Suprapubic skin (tissue), 4 donors: Measurements from ENCODE around the gene MOV10.

Experiments used
- EP300 ChIP-seq: sonication (generic); formaldehyde crosslinking; IDR thresholded peaks from one replicate; pipeline ENCODE4 v1.6.1; 2017; ENCODE audit warnings: antibody characterized with exemption
- POLR2A ChIP-seq, 2 donors: fragments of 450-650 bp; IDR thresholded peaks; one replicate each; pipeline ENCODE4 v1.6.1; 2017; ENCODE audit warnings: antibody characterized with exemption in 2 of 2, mild to moderate bottlenecking in 2 of 2, moderate library complexity in 2 of 2
- POLR2AphosphoS5 ChIP-seq, 3 donors: sonication (generic); formaldehyde crosslinking; IDR thresholded peaks; one replicate each; pipeline ENCODE4 v1.6.1; 2017; ENCODE audit warnings: antibody characterized with exemption in 3 of 3
- TF ChIP-seq, protein P1 (sequence below), 2 donors: fragments of 200-600 bp in 1 of 2; fragments of 450-650 bp in 1 of 2; sonication (generic) in 1 of 2; IDR thresholded peaks; one replicate each; pipeline ENCODE4 v1.5.1; 2016 to 2019; ENCODE audit warnings: antibody characterized with exemption in 2 of 2, mild to moderate bottlenecking in 1 of 2, moderate library complexity in 1 of 2

DNA sequence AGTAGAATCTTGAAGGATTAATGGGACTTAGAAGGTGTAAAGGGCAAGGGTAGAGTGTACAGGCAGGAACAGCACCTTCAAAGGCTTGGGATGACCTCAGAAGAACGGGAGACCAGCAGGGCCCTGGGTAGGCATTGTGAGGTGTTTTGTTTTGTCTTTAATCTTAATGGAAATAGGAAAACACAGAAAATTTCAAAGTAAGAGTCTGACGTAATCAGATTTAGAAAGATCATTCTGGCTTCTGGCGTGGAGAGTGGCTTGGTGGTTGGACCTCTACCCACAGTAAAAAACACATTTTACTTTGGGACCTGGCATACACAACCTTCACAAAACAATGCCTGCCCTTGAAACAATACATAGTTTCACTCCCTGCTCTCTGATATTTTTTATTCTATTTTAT is 4.1 kb downstream of the MOV10 start:
- TF ChIP-seq EP300, result no peak
- no peak for TF ChIP-seq POLR2AphosphoS5 (IDR thresholded peaks at IDR 0.05)
- no peak for TF ChIP-seq POLR2A (IDR thresholded peaks at IDR 0.05)
- TF ChIP-seq, protein P1, sequence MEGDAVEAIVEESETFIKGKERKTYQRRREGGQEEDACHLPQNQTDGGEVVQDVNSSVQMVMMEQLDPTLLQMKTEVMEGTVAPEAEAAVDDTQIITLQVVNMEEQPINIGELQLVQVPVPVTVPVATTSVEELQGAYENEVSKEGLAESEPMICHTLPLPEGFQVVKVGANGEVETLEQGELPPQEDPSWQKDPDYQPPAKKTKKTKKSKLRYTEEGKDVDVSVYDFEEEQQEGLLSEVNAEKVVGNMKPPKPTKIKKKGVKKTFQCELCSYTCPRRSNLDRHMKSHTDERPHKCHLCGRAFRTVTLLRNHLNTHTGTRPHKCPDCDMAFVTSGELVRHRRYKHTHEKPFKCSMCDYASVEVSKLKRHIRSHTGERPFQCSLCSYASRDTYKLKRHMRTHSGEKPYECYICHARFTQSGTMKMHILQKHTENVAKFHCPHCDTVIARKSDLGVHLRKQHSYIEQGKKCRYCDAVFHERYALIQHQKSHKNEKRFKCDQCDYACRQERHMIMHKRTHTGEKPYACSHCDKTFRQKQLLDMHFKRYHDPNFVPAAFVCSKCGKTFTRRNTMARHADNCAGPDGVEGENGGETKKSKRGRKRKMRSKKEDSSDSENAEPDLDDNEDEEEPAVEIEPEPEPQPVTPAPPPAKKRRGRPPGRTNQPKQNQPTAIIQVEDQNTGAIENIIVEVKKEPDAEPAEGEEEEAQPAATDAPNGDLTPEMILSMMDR (IDR thresholded peaks at IDR 0.05), result no peak
